Gastrocnemius medialis (tissue), 4 donors: ENCODE measurements around the gene KIFBP. TPM values are rescaled to one million over a fixed set of nuclear protein-coding genes. Genes with fewer than 3 reads are reported as not detected.
"Not testable (repeated sequence)": the region's sequence is repeated elsewhere in the genome, so short reads cannot be mapped to it uniquely, and the experiment has no call there.

Source experiments
- ATAC-seq, 2 donors: fragments of 150-250 bp; one replicate each; pipeline ENCODE4 v1.9.1; 2016
- DNase-seq, 2 donors: peaks; one replicate each; pipeline ENCODE4 v3.0.0-alpha.2; 2019
- H3K27ac ChIP-seq, 4 donors: fragments of 200-600 bp; sonication (generic); 1 replicate in 1 of 4; 2 replicates in 3 of 4; pipeline ENCODE4 v1.5.1; 2016 to 2018; ENCODE audit warnings: mild to moderate bottlenecking in 2 of 4, moderate library complexity in 1 of 4
- H3K27me3 ChIP-seq, 3 donors: fragments of 200-600 bp; sonication (generic) in 2 of 3; 1 replicate in 1 of 3; 2 replicates in 2 of 3; pipeline versions ENCODE4 v1.5.1 to v1.6.0; 2016 to 2019; ENCODE audit warnings: mild to moderate bottlenecking in 1 of 3, moderate library complexity in 1 of 3
- H3K36me3 ChIP-seq, 2 donors: fragments of 200-600 bp; sonication (generic) in 1 of 2; one replicate each; pipeline ENCODE4 v1.5.1; 2017 to 2018
- H3K4me1 ChIP-seq, 2 donors: fragments of 200-600 bp; sonication (generic) in 1 of 2; one replicate each; pipeline ENCODE4 v1.5.1; 2016 to 2017; ENCODE audit warnings: mild to moderate bottlenecking in 2 of 2
- H3K4me3 ChIP-seq, 4 donors: fragments of 200-600 bp; sonication (generic) in 3 of 4; 1 replicate in 1 of 4; 2 replicates in 3 of 4; pipeline ENCODE4 v1.5.1; 2016 to 2019; ENCODE audit warnings: mild to moderate bottlenecking in 2 of 4
- H3K9me3 ChIP-seq, 3 donors: fragments of 200-600 bp; sonication (generic) in 2 of 3; 1 replicate in 1 of 3; 2 replicates in 2 of 3; pipeline ENCODE4 v1.5.1; 2016 to 2019
- CTCF ChIP-seq, 5 experiments: fragments of 450-650 bp in 3 of 5; fragments of 200-600 bp in 2 of 5; sonication (generic) in 2 of 5; IDR thresholded peaks in 4 of 5; conservative IDR thresholded peaks in 1 of 5; 1 replicate in 4 of 5; 2 replicates in 1 of 5; pipeline ENCODE4 v1.5.1; 2016 to 2019; ENCODE audit warnings: antibody characterized with exemption in 5 of 5, mild to moderate bottlenecking in 3 of 5, moderate library complexity in 3 of 5
- POLR2A ChIP-seq, 2 donors: fragments of 450-650 bp; IDR thresholded peaks; one replicate each; pipeline ENCODE4 v1.6.1; 2017; ENCODE audit warnings: antibody characterized with exemption in 2 of 2, mild to moderate bottlenecking in 2 of 2, moderate library complexity in 2 of 2
- in situ Hi-C, 4 donors: fragments of 200-750 bp; cut with MboI; loops; one replicate each; pipeline versions ENCODE4 v1.15.0 to v1.8.0; 2017; ENCODE audit warnings: low sequenced_read_pairs in 4 of 4
- intact Hi-C: fragments of 100-400 bp; cut with DNase I; formaldehyde crosslinking; loops from one replicate; pipeline ENCODE4 v1.15.1; 2023; ENCODE audit warnings: low total_unique reads
- total RNA-seq, 4 donors: library from RNA; depleted of rRNA; stranded (reverse); fragments of >200 nt; gene quantifications; one replicate each; pipeline versions ENCODE4 v1.1.0 to v1.2.3, GENCODE V29; 2016

Gene KIFBP
- total RNA-seq, 4 donors from 2014 or later = 24.0 to 41.3 (median 33.9) TPM

DNA sequence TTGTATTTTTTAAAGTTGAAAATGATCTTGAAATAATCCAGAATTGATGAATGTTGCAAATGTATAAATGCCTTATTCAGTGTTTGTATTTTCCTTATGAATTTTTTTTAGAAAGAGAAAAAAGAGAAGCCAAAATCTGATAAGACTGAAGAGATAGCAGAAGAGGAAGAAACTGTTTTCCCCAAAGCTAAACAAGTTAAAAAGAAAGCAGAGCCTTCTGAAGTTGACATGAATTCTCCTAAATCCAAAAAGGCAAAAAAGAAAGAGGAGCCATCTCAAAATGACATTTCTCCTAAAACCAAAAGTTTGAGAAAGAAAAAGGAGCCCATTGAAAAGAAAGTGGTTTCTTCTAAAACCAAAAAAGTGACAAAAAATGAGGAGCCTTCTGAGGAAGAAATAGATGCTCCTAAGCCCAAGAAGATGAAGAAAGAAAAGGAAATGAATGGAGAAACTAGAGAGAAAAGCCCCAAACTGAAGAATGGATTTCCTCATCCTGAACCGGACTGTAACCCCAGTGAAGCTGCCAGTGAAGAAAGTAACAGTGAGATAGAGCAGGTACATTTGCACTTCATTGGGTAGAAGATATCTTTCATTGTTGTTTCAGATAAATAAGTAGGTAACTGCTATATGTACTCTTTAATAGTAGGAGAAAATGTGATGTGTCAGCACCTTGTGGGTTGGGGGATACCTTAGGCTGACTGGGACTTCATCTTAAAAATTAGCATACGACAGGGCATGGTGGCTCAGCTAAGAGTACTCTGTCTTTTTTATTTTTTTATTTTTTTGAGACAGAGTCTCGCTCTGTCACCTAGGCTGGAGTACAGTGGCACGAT lies 28.7 kb upstream of the KIFBP start:
- in situ Hi-C loops (no loop called here), intact Hi-C loops (loop anchor here (5.0 kb wide), 1 partner anchor 433 kb away; the partner anchor contains the start of gene SLC25A16)
- H3K9me3 ChIP-seq = no peaks in the 10 kb centered on the region
- H3K27me3 ChIP-seq = no peaks in the 10 kb centered on the region
- TF ChIP-seq POLR2A (IDR thresholded peaks at IDR 0.05) (no peak), CTCF (IDR thresholded peaks at IDR 0.05 in 4 of 5, conservative IDR thresholded peaks at IDR 0.05 in 1 of 5) (no peak)
- peaks cover 18 to 23% of the 10 kb centered on the region in 2 donors for H3K4me1 ChIP-seq
- H3K36me3 ChIP-seq = peaks cover 0 to 54% of the 10 kb centered on the region in 2 donors
- H3K27ac ChIP-seq = no peak overlapping the region
- DNase-seq = no peak
- no peak for ATAC-seq
- no peak overlapping the region for H3K4me3 ChIP-seq

GRCh38 chr10:68963151-68963550 lies 25.5 kb upstream of the KIFBP start:
- intact Hi-C loops = no loop called here

DNA sequence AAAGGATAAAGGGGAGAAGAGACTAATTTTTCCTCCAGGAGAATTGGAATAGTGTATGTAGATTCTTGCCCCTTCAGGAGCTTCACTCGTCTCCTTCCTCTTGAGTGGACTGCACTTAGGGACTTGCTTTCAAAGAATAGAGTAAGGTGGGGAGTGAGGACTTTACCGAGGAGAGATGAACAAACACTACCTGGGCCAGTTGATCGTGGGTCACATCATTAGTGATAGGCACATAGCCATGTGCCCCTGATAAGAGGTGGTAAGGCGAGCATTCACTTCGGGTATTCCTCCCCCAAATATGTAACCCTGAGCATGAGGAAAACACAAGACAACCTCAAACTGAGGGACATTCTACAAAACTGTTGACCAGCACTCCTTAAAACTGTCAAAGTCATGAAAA lies 14.6 kb upstream of the KIFBP start:
- no peak for DNase-seq
- TF ChIP-seq POLR2A (IDR thresholded peaks at IDR 0.05) (no peak), CTCF (IDR thresholded peaks at IDR 0.05 in 4 of 5, conservative IDR thresholded peaks at IDR 0.05 in 1 of 5) (no peak)
- in situ Hi-C loops (loop anchor here in 1 of 4 donors (10.0 kb wide), 1 partner anchor 209 kb away; no protein-coding TSS in a partner anchor), intact Hi-C loops (no loop called here)
- no peaks in the 10 kb centered on the region for H3K4me1 ChIP-seq
- H3K36me3 ChIP-seq = peaks cover 4 to 98% of the 10 kb centered on the region in 2 donors
- no peaks in the 10 kb centered on the region for H3K27me3 ChIP-seq
- H3K9me3 ChIP-seq = no peaks in the 10 kb centered on the region
- H3K4me3 ChIP-seq = no peak overlapping the region
- no peak overlapping the region for H3K27ac ChIP-seq
- ATAC-seq = no peak

More at GRCh38 chr10:68963151-68963550, 25.5 kb upstream of the KIFBP start:
- DNase-seq = no peak
- Histone ChIP-seq H3K4me3 (no peak overlapping the region), H3K27me3 (no peaks in the 10 kb centered on the region), H3K9me3 (no peaks in the 10 kb centered on the region), H3K36me3 (peaks cover 0 to 87% of the 10 kb centered on the region in 2 donors), H3K4me1 (peaks cover under 1 to 3% of the 10 kb centered on the region in 2 donors), H3K27ac (no peak overlapping the region)
- TF ChIP-seq POLR2A (IDR thresholded peaks at IDR 0.05) = no peak
- no peak for TF ChIP-seq CTCF (IDR thresholded peaks at IDR 0.05 in 4 of 5, conservative IDR thresholded peaks at IDR 0.05 in 1 of 5)
- no peak for ATAC-seq
- in situ Hi-C loops = no loop called here

DNA sequence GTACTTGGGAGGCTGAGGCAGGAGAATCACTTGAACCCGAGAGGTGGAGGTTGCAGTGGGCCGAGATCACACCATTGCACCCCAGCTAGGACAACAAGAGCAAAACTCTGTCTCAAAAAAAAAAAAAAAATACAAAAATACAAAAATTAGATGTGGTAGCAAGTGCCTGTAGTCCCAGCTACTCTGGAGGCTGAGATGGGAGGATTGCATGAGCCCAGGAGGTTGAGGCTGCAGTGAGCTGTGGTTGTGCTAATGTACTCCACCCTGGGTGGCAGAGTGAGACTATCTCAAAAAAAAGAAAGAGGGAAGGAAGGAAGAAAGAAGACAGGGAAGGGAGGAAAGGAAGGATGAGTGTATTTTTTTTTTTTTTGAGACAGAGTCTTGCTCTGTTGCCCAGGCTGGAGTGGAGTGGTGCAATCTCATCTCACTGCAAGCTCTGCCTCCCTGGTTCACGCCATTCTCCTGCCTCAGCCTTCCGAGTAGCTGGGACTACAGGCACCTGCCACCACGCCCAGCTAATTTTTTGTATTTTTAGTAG lies 12.6 kb upstream of the KIFBP start:
- in situ Hi-C loops = loop anchor here in 2 of 4 donors (10.0 to 25.0 kb wide), 3 partner anchors 211 to 436 kb away; partner anchors contain the start of gene TACR2 (in 1 of the 2)
- intact Hi-C loops = loop anchor here (2.0 kb wide), 1 partner anchor 59 kb away; no protein-coding TSS in a partner anchor

GRCh38 chr10:68979738-68980137 lies 8.9 kb upstream of the KIFBP start:
- intact Hi-C loops, ATAC-seq, H3K27ac ChIP-seq, H3K4me1 ChIP-seq, H3K9me3 ChIP-seq, H3K27me3 ChIP-seq, H3K4me3 ChIP-seq, DNase-seq: not testable (repeated sequence)
- peaks cover 0 to 96% of the 10 kb centered on the region in 2 donors for H3K36me3 ChIP-seq
- in situ Hi-C loops = loop anchor here in 2 of 4 donors (10.0 to 25.0 kb wide), 4 partner anchors 205 to 433 kb away; partner anchors contain the start of genes SUPV3L1 (in 1 of the 2) and TACR2 (in 1 of the 2)

More for the DNA sequence above, 12.6 kb upstream of the KIFBP start:
- H3K27ac ChIP-seq, H3K4me3 ChIP-seq, DNase-seq, H3K9me3 ChIP-seq, ATAC-seq, H3K27me3 ChIP-seq, H3K4me1 ChIP-seq: not testable (repeated sequence)
- H3K36me3 ChIP-seq = peaks cover 4 to 98% of the 10 kb centered on the region in 2 donors
